NCI-H2107 (cell line): ENCODE results near the gene MPP4.

Experiments
- DNase-seq: peaks from one replicate; lab custom pipeline; 2025; lab: John Stamatoyannopoulos, UW

MPP4 gene, protein sequence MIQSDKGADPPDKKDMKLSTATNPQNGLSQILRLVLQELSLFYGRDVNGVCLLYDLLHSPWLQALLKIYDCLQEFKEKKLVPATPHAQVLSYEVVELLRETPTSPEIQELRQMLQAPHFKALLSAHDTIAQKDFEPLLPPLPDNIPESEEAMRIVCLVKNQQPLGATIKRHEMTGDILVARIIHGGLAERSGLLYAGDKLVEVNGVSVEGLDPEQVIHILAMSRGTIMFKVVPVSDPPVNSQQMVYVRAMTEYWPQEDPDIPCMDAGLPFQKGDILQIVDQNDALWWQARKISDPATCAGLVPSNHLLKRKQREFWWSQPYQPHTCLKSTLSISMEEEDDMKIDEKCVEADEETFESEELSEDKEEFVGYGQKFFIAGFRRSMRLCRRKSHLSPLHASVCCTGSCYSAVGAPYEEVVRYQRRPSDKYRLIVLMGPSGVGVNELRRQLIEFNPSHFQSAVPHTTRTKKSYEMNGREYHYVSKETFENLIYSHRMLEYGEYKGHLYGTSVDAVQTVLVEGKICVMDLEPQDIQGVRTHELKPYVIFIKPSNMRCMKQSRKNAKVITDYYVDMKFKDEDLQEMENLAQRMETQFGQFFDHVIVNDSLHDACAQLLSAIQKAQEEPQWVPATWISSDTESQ

DNA sequence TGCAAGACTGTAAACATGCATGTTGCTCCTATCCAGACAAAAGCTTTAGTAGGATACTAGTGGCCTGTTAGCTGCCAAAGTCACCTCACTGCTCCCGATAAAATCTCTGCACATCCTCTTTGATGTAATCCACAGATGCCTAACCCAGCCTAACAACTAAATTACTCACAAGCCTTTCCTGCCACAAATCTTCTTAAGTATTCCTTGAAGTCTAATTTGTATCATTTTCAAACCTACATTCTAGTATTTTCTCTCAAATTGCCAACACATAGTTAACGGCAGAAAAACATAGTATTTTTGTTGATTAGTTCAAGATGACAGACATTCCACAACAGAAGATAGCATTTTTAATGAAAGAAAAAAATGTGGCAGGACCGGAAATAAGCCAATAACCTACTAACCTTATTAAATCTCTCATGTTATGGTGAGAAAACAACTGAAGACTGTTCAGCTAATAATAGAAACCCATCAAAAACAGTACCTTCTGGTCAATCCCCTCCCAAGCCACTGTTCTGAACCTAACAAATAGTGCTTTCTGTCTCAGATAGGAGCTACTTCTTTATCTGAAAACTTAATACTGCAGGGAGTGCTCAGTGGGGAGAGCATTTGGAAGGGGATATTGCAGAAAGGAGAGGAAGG lies at the start of gene MPP4:
MPP4 (minus strand) TSS at position 57 of the 639 bp plus-strand sequence. CDS start 4,690 bp downstream, outside the sequence.
- DNase-seq = no peak

DNA sequence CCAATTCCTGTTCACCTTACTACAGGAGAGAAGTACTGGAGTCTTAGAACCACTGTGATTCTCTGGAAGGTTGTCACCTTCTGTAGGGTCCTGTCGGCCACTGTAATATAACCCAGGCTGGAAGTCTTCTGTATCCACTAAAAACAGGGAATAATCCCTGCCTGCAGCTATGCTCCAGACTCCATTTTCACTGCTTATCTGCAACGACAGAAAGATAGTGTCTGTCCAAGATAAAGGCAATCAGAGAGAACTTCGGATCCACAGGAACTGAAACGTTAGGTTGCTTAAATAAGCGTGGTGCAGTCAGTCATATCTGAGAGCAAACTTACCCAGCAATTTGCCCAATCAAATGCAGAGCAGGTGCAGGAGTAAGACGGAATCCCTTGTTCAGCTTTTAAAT lies 48.1 kb upstream of the MPP4 start:
- DNase-seq = no peak

DNA sequence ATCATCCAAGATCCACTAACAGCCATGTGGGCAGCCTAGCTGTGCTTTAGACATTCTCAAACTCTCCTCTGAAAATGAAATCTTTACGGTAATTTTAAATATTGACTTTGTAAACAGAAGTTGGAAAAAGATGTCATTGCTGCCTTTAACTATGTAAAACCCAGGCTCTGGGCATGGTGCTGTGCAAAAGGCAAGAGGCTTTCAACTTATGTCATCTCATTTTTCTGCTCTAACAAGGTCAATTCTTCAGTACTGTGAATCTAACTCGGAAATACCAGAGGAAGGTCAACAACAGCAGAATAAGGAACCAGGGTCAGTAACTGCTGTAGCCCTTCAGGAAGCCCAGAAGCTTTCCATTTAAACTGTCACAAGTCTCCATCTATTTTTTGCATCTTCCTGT lies 37.0 kb upstream of the MPP4 start:
- no peak for DNase-seq

DNA sequence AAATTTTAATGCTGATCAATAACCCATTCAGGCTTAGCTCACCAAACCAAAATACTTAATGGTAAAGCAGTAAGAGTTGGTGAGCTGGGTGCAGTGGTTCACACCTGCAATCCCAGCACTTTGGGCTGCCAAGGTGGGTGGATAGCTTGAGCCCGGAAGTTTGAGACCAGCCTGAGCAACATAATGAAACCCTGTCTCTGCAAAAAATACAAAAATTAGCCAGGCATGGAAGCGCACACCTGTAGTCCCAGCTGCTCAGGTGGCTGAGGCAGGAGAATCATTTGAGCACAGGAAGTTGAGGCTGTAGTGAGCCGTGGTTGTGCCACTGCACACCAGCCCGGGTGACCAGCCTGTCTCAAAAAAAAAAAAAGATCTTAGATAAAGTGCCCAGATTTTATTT lies 35.7 kb upstream of the MPP4 start:
- DNase-seq = no peak

DNA sequence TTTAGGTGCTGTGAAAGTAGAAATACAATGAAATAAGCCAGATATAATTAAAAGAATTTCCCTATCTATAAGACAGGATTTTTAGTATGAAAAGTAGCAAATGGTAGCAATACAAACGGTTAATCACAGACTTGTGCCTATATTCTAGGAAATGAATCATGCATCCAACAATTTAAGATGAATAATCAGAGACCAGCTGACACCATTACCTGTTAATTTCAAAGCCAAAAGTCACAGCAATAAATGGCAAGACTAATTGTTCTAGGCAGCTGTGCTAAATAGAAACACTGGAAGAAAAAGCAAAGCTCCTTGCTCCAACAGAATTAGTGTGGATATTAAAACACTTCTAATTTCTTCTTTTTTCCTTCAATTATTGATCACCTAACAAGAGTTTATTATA lies 35.1 kb upstream of the MPP4 start:
- no peak for DNase-seq

DNA sequence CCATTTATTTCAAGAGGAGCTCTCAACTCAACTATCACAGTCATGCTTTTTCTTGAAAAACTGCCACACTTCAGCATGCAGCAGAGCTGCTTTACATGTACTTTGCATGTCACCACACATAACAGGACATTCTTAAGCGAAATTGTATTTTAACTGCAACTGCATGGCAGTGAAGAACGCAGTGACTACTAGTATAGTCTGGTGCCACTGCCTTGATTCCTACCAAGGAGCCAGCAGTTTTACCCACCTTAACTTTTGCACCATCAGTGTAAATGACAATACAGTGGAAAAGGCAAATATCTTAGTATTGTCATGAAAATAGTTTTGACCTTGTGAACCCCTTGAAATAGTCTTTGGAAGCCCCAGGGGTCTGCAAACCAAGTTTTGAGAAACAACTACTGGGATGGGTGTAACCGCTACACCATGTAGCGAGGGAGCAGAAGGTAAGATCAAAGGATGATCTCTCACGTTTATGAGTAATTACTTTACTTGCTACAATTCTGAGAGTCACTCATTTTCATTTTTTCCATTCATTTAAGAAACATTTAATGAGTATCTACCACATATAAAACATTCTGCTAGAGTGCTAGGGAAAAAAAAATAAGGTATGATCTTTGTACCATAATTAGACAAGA lies 32.3 kb upstream of the MPP4 start:
- no peak for DNase-seq

DNA sequence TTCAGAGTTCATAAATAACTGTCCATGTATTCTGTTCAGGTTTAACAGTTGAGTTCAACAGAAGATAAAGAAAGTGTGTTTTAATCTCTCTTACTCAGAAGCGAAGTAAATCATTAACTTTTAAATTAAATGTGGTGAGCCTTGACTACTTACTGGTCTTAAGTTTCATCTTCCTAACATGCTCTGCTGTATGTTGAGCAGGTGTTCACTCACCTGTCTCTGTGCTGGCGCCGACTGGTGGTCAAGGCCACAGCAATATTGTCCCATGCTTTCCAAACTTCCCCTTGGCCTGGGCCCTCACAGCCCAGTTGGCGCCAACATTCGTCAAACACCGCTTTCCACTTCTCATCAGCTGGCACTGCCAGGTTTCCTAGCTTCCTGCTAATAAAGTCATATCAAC lies 17.0 kb upstream of the MPP4 start:
- no peak for DNase-seq

DNA sequence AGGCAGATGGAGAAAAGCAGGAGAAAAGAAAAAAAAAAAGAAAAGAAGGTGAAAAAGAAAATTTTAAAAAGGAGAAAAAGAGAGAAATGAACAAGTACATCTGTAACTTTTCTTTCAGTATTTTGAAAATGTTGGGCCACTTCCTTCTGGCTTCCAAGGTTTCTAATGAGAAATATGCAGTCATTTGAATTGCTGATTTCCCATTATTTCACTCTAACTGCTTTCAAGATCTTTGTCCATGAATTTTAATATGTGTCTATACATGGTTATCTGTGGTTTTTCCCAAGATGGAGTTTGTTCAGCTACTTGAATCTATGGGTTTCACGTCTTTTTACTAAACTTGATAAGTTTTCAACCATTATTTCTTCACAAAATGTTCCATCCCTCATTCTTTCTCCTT lies 14.3 kb upstream of the MPP4 start:
- DNase-seq = no peak

DNA sequence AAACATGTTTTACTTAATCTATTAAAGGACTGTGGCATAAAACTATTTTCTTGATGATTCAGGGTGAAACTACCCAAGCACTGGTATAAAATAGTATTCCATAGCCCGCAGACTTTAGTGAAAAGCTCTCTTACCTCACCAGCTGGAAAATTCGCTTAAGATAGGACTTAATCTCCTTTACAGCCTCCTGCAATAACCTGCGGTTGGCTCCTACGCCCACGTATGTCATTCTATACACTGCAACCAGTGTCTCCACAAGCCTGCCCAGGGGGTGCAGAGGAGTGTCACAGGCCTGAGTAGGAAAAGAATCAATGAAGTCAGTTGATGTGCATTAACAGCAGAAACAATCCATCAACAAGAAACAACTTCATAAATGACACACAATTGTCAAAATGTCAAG lies 11.3 kb upstream of the MPP4 start:
- DNase-seq = no peak

DNA sequence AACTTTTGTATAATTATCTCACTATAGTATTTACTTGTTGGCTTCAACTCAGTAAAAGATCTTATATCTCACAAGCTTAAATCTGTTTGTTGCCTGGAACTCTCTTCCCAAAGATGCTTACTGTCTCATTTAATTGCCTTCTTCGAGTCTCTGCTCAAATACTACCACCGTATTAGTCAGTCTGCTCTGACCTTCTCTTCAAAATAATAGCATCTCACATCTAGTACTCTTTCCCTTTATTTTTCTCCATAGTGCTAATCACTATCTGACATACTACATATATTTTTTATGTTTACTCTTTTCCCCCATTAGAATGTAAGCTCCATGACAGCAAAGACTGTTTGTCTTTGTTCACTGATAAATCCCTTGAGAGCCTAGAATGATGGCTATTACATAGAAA lies 10.6 kb upstream of the MPP4 start:
- no peak for DNase-seq

DNA sequence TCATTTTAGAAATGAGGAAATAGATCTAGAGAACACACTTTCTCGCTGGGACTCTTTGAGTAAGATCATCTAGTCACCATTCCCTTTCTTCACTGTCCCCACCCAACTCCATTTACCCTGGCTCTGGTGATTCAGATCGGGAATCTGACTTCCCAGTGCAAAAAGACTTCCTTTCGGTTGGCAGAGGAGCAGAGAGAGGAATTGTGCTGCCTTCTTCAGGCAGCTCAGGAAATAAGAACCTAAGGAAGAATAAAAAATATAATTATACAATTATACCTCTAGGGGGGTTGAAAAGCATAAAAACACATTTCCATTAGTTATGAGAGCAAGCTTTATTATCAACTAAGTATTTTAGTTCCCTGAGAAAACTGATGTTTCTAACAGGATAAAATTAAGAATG lies 9.3 kb upstream of the MPP4 start:
- no peak for DNase-seq

DNA sequence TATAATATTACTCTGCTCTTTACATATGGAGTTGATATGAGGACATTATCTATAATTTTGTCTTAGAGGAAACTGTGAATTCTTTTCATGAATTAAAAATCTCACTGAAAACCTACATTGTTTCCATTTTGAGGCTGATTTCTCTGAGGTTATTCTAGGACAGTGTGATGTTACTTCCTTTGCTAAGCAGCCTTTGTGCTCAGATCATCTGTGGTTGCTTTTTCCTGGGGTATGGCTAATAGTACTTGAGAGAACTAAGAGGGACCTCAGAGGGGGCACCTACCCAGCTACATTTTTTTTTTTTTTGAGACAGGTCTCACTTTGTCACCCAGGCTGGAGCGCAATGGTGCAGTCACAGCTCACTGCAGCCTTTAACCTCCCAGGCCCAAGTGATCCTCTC lies 8.7 kb upstream of the MPP4 start:
- DNase-seq = no peak

DNA sequence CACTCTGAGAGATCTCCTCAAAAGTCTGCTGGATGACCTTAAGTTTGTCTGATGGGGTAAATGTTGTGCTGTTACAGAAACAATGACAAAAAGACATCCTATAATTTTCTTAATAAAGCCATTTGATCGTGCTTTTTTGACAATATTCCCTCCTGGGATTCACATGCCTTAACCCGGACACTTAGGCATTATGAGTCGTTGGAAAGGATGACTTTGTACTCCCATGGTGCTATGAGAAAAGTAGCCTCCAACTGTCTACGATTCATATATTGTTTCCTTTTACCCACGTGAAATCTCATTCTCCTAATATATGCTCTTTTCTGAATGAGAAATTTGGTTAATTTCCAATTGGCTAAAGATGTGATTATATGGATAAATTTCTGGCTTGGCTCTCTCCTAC lies 6.1 kb upstream of the MPP4 start:
- no peak for DNase-seq

DNA sequence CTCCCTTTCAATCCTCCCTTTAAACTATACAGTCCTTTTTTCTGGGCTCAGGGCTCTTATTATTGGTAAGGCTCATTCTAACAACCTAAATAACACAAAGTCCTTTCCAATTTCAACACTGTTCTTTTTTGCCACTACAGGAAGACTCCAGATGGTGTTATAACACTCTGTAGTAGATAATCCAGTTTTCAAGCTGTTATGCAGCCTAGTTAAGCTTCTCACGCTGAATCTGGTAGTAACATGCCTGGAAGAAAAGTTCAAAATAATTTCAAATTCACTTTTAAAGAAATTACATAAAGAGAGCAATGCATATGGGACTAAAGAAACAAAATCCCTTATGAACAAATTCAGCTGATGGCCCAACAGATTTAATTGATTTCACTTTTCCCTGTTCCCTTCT lies 3.2 kb upstream of the MPP4 start:
- no peak for DNase-seq

DNA sequence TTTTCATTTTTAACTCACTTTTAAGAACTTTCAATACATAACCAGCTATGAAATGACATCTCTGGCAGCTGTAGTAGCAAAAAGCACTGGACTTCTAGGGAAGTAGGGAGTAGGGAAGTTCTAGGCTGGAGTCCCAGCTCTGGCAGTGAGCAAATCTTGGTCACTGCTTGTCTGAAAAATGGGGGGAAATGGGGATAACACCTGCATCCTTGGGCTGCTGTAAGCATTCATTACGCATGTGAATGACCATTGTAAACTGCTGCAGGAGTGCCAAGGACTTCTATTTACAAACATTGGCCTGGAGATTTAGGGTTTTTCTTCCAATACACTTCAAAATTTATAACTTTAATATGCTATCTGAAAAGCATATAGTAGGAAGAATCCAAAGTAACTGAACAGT lies 972 bp upstream of the MPP4 start:
- DNase-seq = no peak

DNA sequence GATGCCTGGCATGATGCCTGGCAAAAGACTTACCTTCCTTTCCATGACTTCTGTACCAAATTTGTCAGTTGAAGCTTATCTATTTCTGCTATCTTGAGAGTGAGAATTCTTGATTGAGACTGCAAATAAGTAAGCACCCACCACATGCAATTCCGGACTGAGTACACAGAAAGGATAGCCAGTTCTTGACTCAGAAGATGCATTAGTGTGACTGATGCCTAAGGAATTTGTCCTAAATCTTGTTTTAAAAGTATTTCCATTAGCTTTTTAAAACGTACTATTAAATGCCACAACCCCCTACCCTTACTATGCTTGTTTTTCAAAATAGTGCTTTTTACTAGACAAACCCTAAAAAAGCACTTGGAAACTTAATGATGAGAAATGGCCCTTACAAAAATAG lies 545 bp downstream of the MPP4 start:
- DNase-seq = no peak

DNA sequence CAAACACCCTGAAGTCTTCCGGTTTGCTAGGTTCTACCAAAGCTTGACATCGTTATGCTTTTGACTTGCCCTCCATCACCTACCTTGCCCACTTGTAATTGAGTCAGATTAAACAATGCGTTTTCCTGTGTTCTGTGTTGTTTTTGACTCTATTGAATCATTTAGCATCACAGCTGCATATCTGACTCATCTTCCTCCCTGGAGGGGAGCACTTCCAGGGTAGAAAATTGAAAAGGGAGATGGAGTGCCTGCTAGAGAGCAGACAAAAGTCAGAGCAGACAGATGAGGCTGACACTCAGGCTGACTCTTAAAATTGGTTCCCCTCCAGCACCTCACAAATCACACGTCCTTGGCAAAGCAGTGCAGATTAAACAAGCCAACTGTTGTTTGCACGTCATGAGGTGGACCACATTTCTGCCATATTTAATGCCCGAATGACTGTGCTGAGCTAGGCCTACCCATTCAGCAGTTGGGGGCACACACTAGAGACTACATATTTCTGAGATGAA lies 2.2 kb downstream of the MPP4 start:
- DNase-seq = no peak

DNA sequence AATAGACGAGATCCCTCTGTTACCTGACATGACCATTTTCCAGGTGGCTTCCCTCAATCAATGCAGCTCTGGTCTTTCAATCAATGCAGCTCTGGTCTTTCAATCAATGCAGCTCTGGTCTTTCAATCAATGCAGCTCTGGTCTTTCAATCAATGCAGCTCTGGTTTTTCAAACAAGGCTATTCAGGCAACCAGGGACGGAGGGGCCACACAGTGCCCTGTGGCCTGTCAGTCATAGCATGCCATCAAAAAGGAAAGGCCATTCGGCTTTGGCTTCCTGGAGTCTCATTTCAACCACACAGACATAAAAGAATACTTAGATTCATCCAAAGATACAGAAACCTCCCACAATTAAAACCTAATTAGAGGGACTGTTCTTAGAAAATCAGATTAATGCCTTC lies 13.3 kb downstream of the MPP4 start:
- no peak for DNase-seq

DNA sequence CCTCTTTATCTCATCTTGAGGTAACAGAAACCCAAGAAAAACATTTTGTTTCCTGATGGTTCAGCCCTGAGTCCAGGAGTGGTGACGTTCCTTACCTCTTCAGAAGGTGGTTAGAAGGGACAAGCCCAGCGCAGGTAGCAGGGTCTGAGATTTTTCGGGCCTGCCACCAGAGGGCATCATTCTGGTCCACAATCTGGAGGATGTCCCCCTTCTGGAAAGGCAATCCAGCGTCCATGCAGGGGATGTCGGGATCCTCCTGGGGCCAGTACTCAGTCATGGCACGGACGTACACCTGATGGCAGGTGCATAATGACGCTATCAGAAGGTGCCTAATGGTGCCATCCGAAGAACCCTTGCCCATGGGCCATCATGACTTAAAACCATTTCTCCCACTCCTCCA lies 17.7 kb downstream of the MPP4 start:
- no peak for DNase-seq

DNA sequence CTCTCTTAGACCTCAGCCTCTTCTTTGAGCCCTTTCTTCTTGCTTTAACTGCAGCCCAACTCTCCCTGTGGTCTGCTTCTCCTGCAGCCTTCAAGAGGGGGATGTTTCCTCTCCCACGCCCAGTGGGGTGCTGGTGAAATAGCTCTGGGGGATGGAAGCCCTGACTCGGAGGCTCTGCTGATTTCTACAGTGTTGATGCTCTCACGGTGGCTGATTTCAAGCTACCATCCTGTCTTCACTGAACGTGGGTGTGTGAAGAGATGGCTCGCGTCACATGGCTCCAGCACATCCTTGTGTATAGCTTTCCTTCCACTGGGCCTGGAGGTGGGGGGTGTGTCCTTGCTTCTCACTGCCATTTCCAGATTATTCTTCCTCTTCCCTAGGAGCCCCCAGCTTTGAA lies 20.0 kb downstream of the MPP4 start:
- DNase-seq = no peak

DNA sequence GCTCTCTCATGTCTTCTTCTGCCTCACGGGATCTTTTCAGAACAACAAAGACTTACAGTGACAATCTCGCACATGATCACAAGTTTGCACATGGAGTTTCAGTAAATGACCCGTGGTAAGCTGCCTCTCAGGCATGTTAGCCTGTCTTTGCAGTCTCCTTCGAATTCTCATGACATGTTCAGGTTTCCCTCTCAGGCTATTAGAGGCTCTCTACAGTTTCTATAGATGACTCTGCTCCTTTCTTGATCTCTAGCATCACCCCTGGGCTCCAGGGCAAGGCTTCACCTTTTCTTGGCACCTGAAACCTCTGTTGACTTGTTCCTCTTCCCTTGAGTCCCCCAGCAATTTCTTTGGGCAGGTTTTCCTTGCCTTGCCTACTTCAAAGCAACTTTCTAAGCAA lies 23.0 kb downstream of the MPP4 start:
- no peak for DNase-seq

DNA sequence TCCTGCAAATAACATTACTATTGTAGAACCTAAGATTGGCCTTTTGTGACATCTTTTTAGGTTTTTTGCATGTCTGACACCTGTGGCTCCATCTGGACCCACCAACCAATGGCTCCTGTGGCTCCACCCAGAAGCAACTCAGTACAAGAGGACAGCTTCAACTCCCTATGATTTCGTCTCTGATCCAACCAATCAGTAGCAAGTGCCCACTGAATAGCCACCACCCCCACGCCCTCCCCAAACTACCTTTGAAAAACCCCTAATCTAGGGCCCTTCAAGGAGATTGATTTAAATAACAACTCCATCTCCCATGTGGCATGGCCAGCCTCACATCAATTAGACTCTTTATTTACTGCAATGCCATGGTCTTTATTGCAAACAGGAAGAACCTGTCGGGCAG lies 23.6 kb downstream of the MPP4 start:
- no peak for DNase-seq

DNA sequence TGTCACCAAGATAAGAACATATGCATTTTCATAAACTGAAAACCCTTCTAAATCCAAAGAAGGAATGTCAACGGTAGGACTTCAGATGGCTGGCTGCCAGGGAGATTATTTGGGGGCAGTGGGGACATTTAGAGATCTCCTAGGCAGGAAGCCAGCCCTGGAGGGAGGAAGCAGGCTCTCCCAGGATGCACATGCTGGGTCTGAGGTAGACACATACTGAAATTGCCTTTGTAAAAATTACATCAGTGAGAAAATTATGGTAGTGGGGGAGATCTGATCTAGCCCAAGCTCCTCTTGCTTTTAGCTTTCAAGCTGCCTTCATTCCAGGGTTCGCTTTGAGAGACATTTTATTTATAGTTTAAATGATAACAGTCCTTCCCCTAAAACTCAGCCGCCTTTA lies 24.1 kb downstream of the MPP4 start:
- DNase-seq = no peak
